MCF 10A (cell line): ENCODE data around the gene SYT14. TPM values are rescaled to one million over a fixed set of nuclear protein-coding genes. Genes with fewer than 3 reads are reported as not detected.
"Not testable (repeated sequence)": the region's sequence is repeated elsewhere in the genome, so short reads cannot be mapped to it uniquely, and the experiment has no call there.

ENCODE experiments used
- BruUV-seq: library from RNA; stranded (reverse); fragments of 400-500 nt; replicated peaks from 2 replicates; lab custom pipeline; 2021; lab: Mats Ljungman, UMichigan
- CTCF ChIA-PET: fragments of 300-600 bp; sonication (Branson Sonifier 250); formaldehyde crosslinking; extraction: SDS; loops from one replicate; lab custom pipeline; 2021; ENCODE audit warnings: antibody characterized with exemption, inconsistent platforms; lab: Yijun Ruan, JAX
- POLR2A ChIA-PET: fragments of 300-600, 350-650 bp; sonication (Branson Sonifier 250); formaldehyde crosslinking; extraction: SDS; loops from one replicate; lab custom pipeline; 2020; ENCODE audit warnings: antibody characterized with exemption, inconsistent platforms; lab: Yijun Ruan, JAX
- DNase-seq: peaks from one replicate; pipeline ENCODE4 v3.0.0-alpha.2; 2018; ENCODE audit not compliant: unreplicated experiment
- H3K27ac Mint-ChIP-seq: one replicate; pipeline ENCODE4 v1.8.0; 2022; ENCODE audit warnings: mild to moderate bottlenecking, low read depth, mixed read lengths; ENCODE audit not compliant: unreplicated experiment
- H3K27me3 Mint-ChIP-seq: one replicate; pipeline ENCODE4 v1.8.0; 2022; ENCODE audit warnings: mixed read lengths; ENCODE audit not compliant: insufficient read depth, unreplicated experiment
- H3K36me3 Mint-ChIP-seq: one replicate; pipeline ENCODE4 v1.8.0; 2022; ENCODE audit warnings: mild to moderate bottlenecking, moderate library complexity, mixed read lengths; ENCODE audit not compliant: insufficient read depth, unreplicated experiment
- H3K4me1 Mint-ChIP-seq: one replicate; pipeline ENCODE4 v1.8.0; 2022; ENCODE audit warnings: mixed read lengths; ENCODE audit not compliant: insufficient read depth, unreplicated experiment
- H3K4me3 Mint-ChIP-seq: one replicate; pipeline ENCODE4 v1.8.0; 2022; ENCODE audit warnings: mild to moderate bottlenecking, moderate library complexity, mixed read lengths; ENCODE audit not compliant: unreplicated experiment
- H3K9me3 Mint-ChIP-seq: one replicate; pipeline ENCODE4 v1.8.0; 2022; ENCODE audit warnings: mixed read lengths; ENCODE audit not compliant: unreplicated experiment
- CTCF ChIP-seq: fragments of 200-600 bp; IDR thresholded peaks from one replicate; pipeline ENCODE4 v1.8.0; 2022; ENCODE audit warnings: antibody characterized with exemption, mild to moderate bottlenecking; ENCODE audit not compliant: unreplicated experiment
- intact Hi-C: fragments of 100-400 bp; cut with micrococcal nuclease; formaldehyde crosslinking; loops from 2 replicates; pipeline ENCODE4 v1.14.1; 2022
- total RNA-seq: library from RNA; stranded (reverse); gene quantifications from 2 replicates; pipeline ENCODE4 v1.2.3, GENCODE V29; 2022

Gene SYT14
- total RNA-seq, 1 experiment from 2014 or later = 0.79 TPM

DNA sequence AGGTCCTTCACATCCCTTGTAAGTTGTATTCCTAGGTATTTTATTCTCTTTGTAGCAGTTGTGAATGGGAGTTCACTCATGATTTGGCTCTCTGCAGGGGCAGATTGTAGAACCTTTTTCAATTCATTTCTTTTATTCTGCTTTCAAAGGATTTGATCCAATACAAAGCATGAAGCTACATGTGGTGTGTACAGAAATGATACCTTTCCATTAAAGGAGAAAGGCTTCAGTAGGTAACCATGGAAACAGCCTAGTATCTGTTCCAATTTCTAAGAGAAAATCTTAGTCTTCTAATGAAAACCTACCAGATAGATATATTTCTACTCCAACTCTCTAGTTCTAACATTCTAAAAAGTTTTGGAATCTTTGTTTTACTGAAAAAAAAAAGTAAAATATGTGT is 105.0 kb downstream of the SYT14 start:
- TF ChIP-seq CTCF = no peak
- H3K9me3 Mint-ChIP-seq = no peaks in the 10 kb centered on the region
- H3K36me3 Mint-ChIP-seq = no peaks in the 10 kb centered on the region
- no peak overlapping the region for H3K4me3 Mint-ChIP-seq
- DNase-seq = no peak
- no TSS peak for BruUV-seq
- CTCF ChIA-PET = interaction anchor here (0.5 kb wide), 1 partner anchor 408 kb away, joined by 3 read pairs; no protein-coding TSS in a partner anchor
- H3K4me1 Mint-ChIP-seq = no peaks in the 10 kb centered on the region
- peaks cover 52% of the 10 kb centered on the region for H3K27me3 Mint-ChIP-seq
- no peak overlapping the region for H3K27ac Mint-ChIP-seq
- intact Hi-C loops = no loop called here
- POLR2A ChIA-PET = interaction anchor here (0.6 kb wide), 1 partner anchor 8 kb away, joined by 3 read pairs; no protein-coding TSS in a partner anchor

GRCh38 chr1:210049616-210050015 is 111.6 kb downstream of the SYT14 start:
- no TSS peak for BruUV-seq
- Mint-ChIP-seq H3K27me3 (peaks cover 46% of the 10 kb centered on the region), H3K27ac (no peak overlapping the region), H3K36me3 (peaks cover 6% of the 10 kb centered on the region), H3K4me3 (no peak overlapping the region), H3K9me3 (no peaks in the 10 kb centered on the region), H3K4me1 (no peaks in the 10 kb centered on the region)
- CTCF ChIA-PET = interaction anchor here (0.6 kb wide), 1 partner anchor 15 kb away, joined by 3 read pairs; no protein-coding TSS in a partner anchor
- POLR2A ChIA-PET = no interaction called here
- intact Hi-C loops = no loop called here
- TF ChIP-seq CTCF = no peak
- DNase-seq = no peak

DNA sequence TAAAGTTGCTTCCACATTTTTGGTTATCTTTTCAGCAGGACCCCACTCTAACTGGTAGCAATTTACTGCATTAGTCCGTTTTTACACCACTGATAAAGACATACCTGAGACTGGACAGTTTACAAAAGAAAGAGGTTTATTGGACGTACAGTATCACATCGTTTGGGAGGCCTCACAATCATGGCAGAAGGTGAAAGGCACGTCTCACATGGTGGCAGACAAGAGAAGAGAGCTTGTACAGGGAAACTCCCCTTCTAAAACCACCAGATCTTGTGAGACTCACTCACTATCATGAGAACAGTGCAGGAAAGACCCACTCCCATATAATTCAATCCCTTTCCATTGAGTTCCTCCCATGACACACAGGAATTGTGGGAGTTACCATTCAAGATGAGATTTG is 112.5 kb downstream of the SYT14 start:
- CTCF ChIA-PET, H3K27ac Mint-ChIP-seq, H3K9me3 Mint-ChIP-seq, BruUV-seq, H3K36me3 Mint-ChIP-seq, H3K4me1 Mint-ChIP-seq, POLR2A ChIA-PET, DNase-seq, intact Hi-C loops, H3K4me3 Mint-ChIP-seq: not testable (repeated sequence)
- H3K27me3 Mint-ChIP-seq = peaks cover 52% of the 10 kb centered on the region

- Mint-ChIP-seq H3K27ac (no peak overlapping the region), H3K27me3 (peaks cover 63% of the 10 kb centered on the region), H3K9me3 (no peaks in the 10 kb centered on the region), H3K4me1 (no peaks in the 10 kb centered on the region), H3K4me3 (no peak overlapping the region), H3K36me3 (peaks cover 6% of the 10 kb centered on the region)
- DNase-seq = no peak
- BruUV-seq = no TSS peak
- CTCF ChIA-PET = interaction anchor here (0.8 kb wide), 1 partner anchor 257 kb away, joined by 3 read pairs; no protein-coding TSS in a partner anchor
- no peak for TF ChIP-seq CTCF
- POLR2A ChIA-PET = interaction anchor here (0.9 kb wide), 1 partner anchor 8 kb away, joined by 3 read pairs; no protein-coding TSS in a partner anchor
- intact Hi-C loops = no loop called here
Measured at GRCh38 chr1:210053126-210053525, 115.1 kb downstream of the SYT14 start.
